HEK293 (cell line): ENCODE results near the gene BCKDHA.

ENCODE experiments used
- GLI4 ChIP-seq: fragments of 450-650 bp; formaldehyde crosslinking; IDR thresholded peaks from 2 replicates; pipeline ENCODE4 v1.5.1; 2016; ENCODE audit warnings: missing biosample characterization, missing genetic modification characterization
- GLIS2 ChIP-seq: fragments of 450-650 bp; formaldehyde crosslinking; IDR thresholded peaks from 2 replicates; pipeline ENCODE4 v1.5.1; 2016; ENCODE audit warnings: missing biosample characterization, missing genetic modification characterization
- KLF9 ChIP-seq: fragments of 450-650 bp; formaldehyde crosslinking; IDR thresholded peaks from 2 replicates; pipeline ENCODE4 v1.5.1; 2016; ENCODE audit warnings: missing biosample characterization, missing genetic modification characterization, low read depth
- MZF1 ChIP-seq: fragments of 450-650 bp; formaldehyde crosslinking; IDR thresholded peaks from 2 replicates; pipeline ENCODE4 v1.5.1; 2017; ENCODE audit warnings: missing biosample characterization, missing genetic modification characterization, borderline replicate concordance
- SALL2 ChIP-seq: fragments of 450-650 bp; formaldehyde crosslinking; IDR thresholded peaks from 2 replicates; pipeline ENCODE4 v1.5.0; 2017; ENCODE audit warnings: missing biosample characterization, mild to moderate bottlenecking, missing genetic modification characterization, borderline replicate concordance
- ZBTB17 ChIP-seq: fragments of 450-650 bp; formaldehyde crosslinking; IDR thresholded peaks from 2 replicates; pipeline ENCODE4 v1.5.1; 2016; ENCODE audit warnings: missing biosample characterization, missing genetic modification characterization
- ZBTB48 ChIP-seq: fragments of 450-650 bp; formaldehyde crosslinking; IDR thresholded peaks from 2 replicates; pipeline ENCODE4 v1.5.1; 2016; ENCODE audit warnings: missing biosample characterization, missing genetic modification characterization
- ZBTB8A ChIP-seq: fragments of 450-650 bp; formaldehyde crosslinking; IDR thresholded peaks from 2 replicates; pipeline ENCODE4 v1.5.1; 2016; ENCODE audit warnings: missing biosample characterization, missing genetic modification characterization
- ZFHX2 ChIP-seq: fragments of 450-650 bp; formaldehyde crosslinking; conservative IDR thresholded peaks from 2 replicates; pipeline ENCODE4 v1.5.1; 2016; ENCODE audit warnings: missing biosample characterization, missing genetic modification characterization
- ZFP3 ChIP-seq: fragments of 450-650 bp; formaldehyde crosslinking; IDR thresholded peaks from 2 replicates; pipeline ENCODE4 v1.5.1; 2016; ENCODE audit warnings: low read depth, missing biosample characterization, missing genetic modification characterization
- ZIC2 ChIP-seq: fragments of 450-650 bp; formaldehyde crosslinking; IDR thresholded peaks from 2 replicates; pipeline ENCODE4 v1.5.1; 2016; ENCODE audit warnings: missing biosample characterization, missing genetic modification characterization
- ZNF114 ChIP-seq: fragments of 450-650 bp; formaldehyde crosslinking; IDR thresholded peaks from 2 replicates; pipeline ENCODE4 v1.5.0; 2017; ENCODE audit warnings: missing biosample characterization, missing genetic modification characterization
- ZNF133 ChIP-seq: fragments of 450-650 bp; formaldehyde crosslinking; IDR thresholded peaks from 2 replicates; pipeline ENCODE4 v1.5.1; 2016; ENCODE audit warnings: missing biosample characterization, missing genetic modification characterization
- ZNF175 ChIP-seq: fragments of 450-650 bp; formaldehyde crosslinking; IDR thresholded peaks from 2 replicates; pipeline ENCODE4 v1.5.1; 2016; ENCODE audit warnings: missing biosample characterization, missing genetic modification characterization
- ZNF19 ChIP-seq: fragments of 450-650 bp; formaldehyde crosslinking; IDR thresholded peaks from 2 replicates; pipeline ENCODE4; 2016; ENCODE audit warnings: missing biosample characterization, missing genetic modification characterization, low read depth
- ZNF214 ChIP-seq: fragments of 450-650 bp; formaldehyde crosslinking; IDR thresholded peaks from 2 replicates; pipeline ENCODE4 v1.5.1; 2017; ENCODE audit warnings: missing biosample characterization, mild to moderate bottlenecking, missing genetic modification characterization, borderline replicate concordance
- ZNF23 ChIP-seq: fragments of 450-650 bp; formaldehyde crosslinking; IDR thresholded peaks from 2 replicates; pipeline ENCODE4 v1.5.1; 2016; ENCODE audit warnings: missing biosample characterization, missing genetic modification characterization, borderline replicate concordance
- ZNF311 ChIP-seq: fragments of 450-650 bp; formaldehyde crosslinking; IDR thresholded peaks from 2 replicates; pipeline ENCODE4 v1.5.1; 2017; ENCODE audit warnings: missing biosample characterization, missing genetic modification characterization, borderline replicate concordance
- ZNF394 ChIP-seq: fragments of 450-650 bp; formaldehyde crosslinking; IDR thresholded peaks from 2 replicates; pipeline ENCODE4 v1.5.1; 2016; ENCODE audit warnings: missing biosample characterization, missing genetic modification characterization, mild to moderate bottlenecking, moderate library complexity, borderline replicate concordance
- ZNF398 ChIP-seq: fragments of 450-650 bp; formaldehyde crosslinking; IDR thresholded peaks from 2 replicates; pipeline ENCODE4 v1.5.1; 2017; ENCODE audit warnings: missing biosample characterization, missing genetic modification characterization
- ZNF433 ChIP-seq: fragments of 450-650 bp; formaldehyde crosslinking; IDR thresholded peaks from 2 replicates; pipeline ENCODE4 v1.5.1; 2016; ENCODE audit warnings: missing biosample characterization, missing genetic modification characterization, low read depth
- ZNF449 ChIP-seq: fragments of 450-650 bp; formaldehyde crosslinking; IDR thresholded peaks from 2 replicates; pipeline ENCODE4 v1.5.1; 2017; ENCODE audit warnings: missing biosample characterization, mild to moderate bottlenecking, missing genetic modification characterization, moderate library complexity
- ZNF529 ChIP-seq: fragments of 450-650 bp; formaldehyde crosslinking; IDR thresholded peaks from 2 replicates; pipeline ENCODE4 v1.5.1; 2017; ENCODE audit warnings: missing genetic modification characterization, missing biosample characterization; ENCODE audit not compliant: insufficient replicate concordance
- ZNF585B ChIP-seq: fragments of 450-650 bp; formaldehyde crosslinking; IDR thresholded peaks from 2 replicates; pipeline ENCODE4 v1.5.1; 2016; ENCODE audit warnings: missing biosample characterization, missing genetic modification characterization
- ZNF596 ChIP-seq: fragments of 450-650 bp; IDR thresholded peaks from 2 replicates; pipeline ENCODE4 v1.5.0; 2018; ENCODE audit warnings: missing biosample characterization, mild to moderate bottlenecking, missing genetic modification characterization, moderate library complexity
- ZNF639 ChIP-seq: fragments of 450-650 bp; formaldehyde crosslinking; IDR thresholded peaks from 2 replicates; pipeline ENCODE4 v1.5.1; 2016; ENCODE audit warnings: missing biosample characterization, missing genetic modification characterization
- ZNF645 ChIP-seq: fragments of 450-650 bp; formaldehyde crosslinking; IDR thresholded peaks from 2 replicates; pipeline ENCODE4; 2016; ENCODE audit warnings: missing biosample characterization, missing genetic modification characterization
- ZNF658 ChIP-seq: fragments of 450-650 bp; formaldehyde crosslinking; IDR thresholded peaks from 2 replicates; pipeline ENCODE4; 2016; ENCODE audit warnings: missing biosample characterization, missing genetic modification characterization
- ZNF830 ChIP-seq: fragments of 450-650 bp; IDR thresholded peaks from 2 replicates; pipeline ENCODE4 v1.5.0; 2018; ENCODE audit warnings: missing biosample characterization, missing genetic modification characterization, low read depth, mild to moderate bottlenecking, moderate library complexity
- ZNF843 ChIP-seq: fragments of 450-650 bp; formaldehyde crosslinking; IDR thresholded peaks from 2 replicates; pipeline ENCODE4 v1.5.1; 2016; ENCODE audit warnings: missing biosample characterization, missing genetic modification characterization
- ZSCAN18 ChIP-seq: fragments of 450-650 bp; formaldehyde crosslinking; IDR thresholded peaks from 2 replicates; pipeline ENCODE4 v1.5.1; 2016; ENCODE audit warnings: missing biosample characterization, missing genetic modification characterization
- ZSCAN5A ChIP-seq: fragments of 450-650 bp; formaldehyde crosslinking; IDR thresholded peaks from 2 replicates; pipeline ENCODE4 v1.5.1; 2016; ENCODE audit warnings: missing biosample characterization, missing genetic modification characterization

Gene BCKDHA

GRCh38 chr19:41363753-41364523, 33.7 kb upstream of the BCKDHA start, which contains the start of gene B9D2 (continued):
- TF ChIP-seq ZSCAN18 (tag by site-specific recombination) = no peak
- 0 out of 2 replicates have a peak, but pooled peaks have one; percentile 19 for TF ChIP-seq ZNF394 (tag by site-specific recombination)
- no peak for TF ChIP-seq ZNF398 (tag by site-specific recombination)
- no peak for TF ChIP-seq ZNF830 (tag by site-specific recombination)
- TF ChIP-seq ZFP3 (tag by site-specific recombination) = no peak
- no peak for TF ChIP-seq ZNF639 (tag by site-specific recombination)
- TF ChIP-seq ZNF529 = no peak
- peak; percentile 39; the same call in 1 of the 2 replicates for TF ChIP-seq ZFHX2 (tag by site-specific recombination)
- peak; percentile 93 for TF ChIP-seq ZBTB48
- TF ChIP-seq ZNF596 (tag by site-specific recombination) = no peak
- no peak for TF ChIP-seq ZNF133
- peak; percentile 87 for TF ChIP-seq KLF9 (tag by site-specific recombination)
- no peak for TF ChIP-seq ZNF449 (tag by site-specific recombination)
- TF ChIP-seq ZSCAN5A (tag by site-specific recombination) = no peak
- TF ChIP-seq ZNF175 (tag by site-specific recombination) = no peak
- peak; percentile 77 for TF ChIP-seq ZBTB17 (tag by site-specific recombination)
- peak; percentile 81; the same call in 1 of the 2 replicates for TF ChIP-seq MZF1 (tag by site-specific recombination)
- no peak for TF ChIP-seq ZIC2 (tag by site-specific recombination)
- TF ChIP-seq ZNF19 = no peak
- TF ChIP-seq ZNF433 (tag by site-specific recombination) = no peak
- no peak for TF ChIP-seq ZNF214 (tag by site-specific recombination)
- no peak for TF ChIP-seq ZNF114 (tag by site-specific recombination)
- TF ChIP-seq ZBTB8A (tag by site-specific recombination) = no peak
- no peak for TF ChIP-seq ZNF645 (tag by site-specific recombination)
- TF ChIP-seq SALL2 (tag by site-specific recombination) = no peak
- TF ChIP-seq ZNF585B (tag by site-specific recombination) = no peak
- TF ChIP-seq ZNF311 (tag by site-specific recombination) = no peak
- TF ChIP-seq ZNF23 (tag by site-specific recombination) = no peak
- no peak for TF ChIP-seq ZNF658 (tag by site-specific recombination)
- no peak for TF ChIP-seq GLI4 (tag by site-specific recombination)
- TF ChIP-seq GLIS2 (tag by site-specific recombination) = peak; percentile 79
- TF ChIP-seq ZNF843 (tag by site-specific recombination) = no peak; the same call in 1 of the 2 replicates
